Colonic mucosa (tissue), 4 donors: ENCODE data around the gene COL9A3. TPM values are rescaled to one million over a fixed set of nuclear protein-coding genes. Genes with fewer than 3 reads are reported as not detected.

ENCODE experiments used
- DNase-seq: peaks from one replicate; pipeline ENCODE4 v3.0.0-alpha.2; 2020
- H3K27ac ChIP-seq: fragments of 200-600 bp; one replicate; pipeline ENCODE4 v1.8.0; 2021
- H3K27me3 ChIP-seq: fragments of 200-600 bp; one replicate; pipeline ENCODE4 v1.8.0; 2021
- H3K36me3 ChIP-seq: fragments of 200-600 bp; one replicate; pipeline ENCODE4 v1.8.0; 2021
- H3K4me1 ChIP-seq: fragments of 200-600 bp; one replicate; pipeline ENCODE4 v1.8.0; 2021; ENCODE audit warnings: mild to moderate bottlenecking
- H3K4me3 ChIP-seq: fragments of 200-600 bp; one replicate; pipeline ENCODE4 v1.8.0; 2021
- H3K9ac ChIP-seq, 2 donors: one replicate each; pipeline ENCODE4 v1.7.0; 2013; ENCODE audit warnings: control low read depth in 2 of 2, low read depth in 2 of 2, low read length in 2 of 2
- H3K9me3 ChIP-seq: fragments of 200-600 bp; one replicate; pipeline ENCODE4 v1.8.0; 2021
- intact Hi-C: fragments of 100-400 bp; cut with DNase I; formaldehyde crosslinking; loops from one replicate; pipeline ENCODE4 v1.14.1; 2022
- total RNA-seq, 2 donors: library from RNA; stranded (reverse); fragmentation: NEBNext Ultra II Directional in 1 of 2; extraction: Animal tissue kit (Norgen Biotek cat#: 25700) in 1 of 2; gene quantifications; one replicate each; pipeline ENCODE4 v1.2.1, GENCODE V29; 2021
- TF ChIP-seq, protein P1 (sequence below): fragments of 200-600 bp; IDR thresholded peaks from one replicate; pipeline ENCODE4 v1.8.0; 2022; ENCODE audit warnings: antibody characterized with exemption, mild to moderate bottlenecking
- donor health status: healthy.
- donor health status: DM: no; HTN: no; CAD: no.
- donor health status: DM: no; HTN: no; CAD: no.

Gene COL9A3
- total RNA-seq, 2 donors from 2014 or later, result 2.7 to 3.6 TPM

GRCh38 chr20:62876902-62877816 is 60.3 kb downstream of the COL9A3 start:
- no peaks in the 10 kb centered on the region for H3K4me1 ChIP-seq
- H3K9me3 ChIP-seq, result no peaks in the 10 kb centered on the region
- TF ChIP-seq, protein P1, sequence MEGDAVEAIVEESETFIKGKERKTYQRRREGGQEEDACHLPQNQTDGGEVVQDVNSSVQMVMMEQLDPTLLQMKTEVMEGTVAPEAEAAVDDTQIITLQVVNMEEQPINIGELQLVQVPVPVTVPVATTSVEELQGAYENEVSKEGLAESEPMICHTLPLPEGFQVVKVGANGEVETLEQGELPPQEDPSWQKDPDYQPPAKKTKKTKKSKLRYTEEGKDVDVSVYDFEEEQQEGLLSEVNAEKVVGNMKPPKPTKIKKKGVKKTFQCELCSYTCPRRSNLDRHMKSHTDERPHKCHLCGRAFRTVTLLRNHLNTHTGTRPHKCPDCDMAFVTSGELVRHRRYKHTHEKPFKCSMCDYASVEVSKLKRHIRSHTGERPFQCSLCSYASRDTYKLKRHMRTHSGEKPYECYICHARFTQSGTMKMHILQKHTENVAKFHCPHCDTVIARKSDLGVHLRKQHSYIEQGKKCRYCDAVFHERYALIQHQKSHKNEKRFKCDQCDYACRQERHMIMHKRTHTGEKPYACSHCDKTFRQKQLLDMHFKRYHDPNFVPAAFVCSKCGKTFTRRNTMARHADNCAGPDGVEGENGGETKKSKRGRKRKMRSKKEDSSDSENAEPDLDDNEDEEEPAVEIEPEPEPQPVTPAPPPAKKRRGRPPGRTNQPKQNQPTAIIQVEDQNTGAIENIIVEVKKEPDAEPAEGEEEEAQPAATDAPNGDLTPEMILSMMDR, result no peak
- intact Hi-C loops, result no loop called here
- no peak overlapping the region for H3K9ac ChIP-seq
- H3K27ac ChIP-seq, result no peak overlapping the region
- no peaks in the 10 kb centered on the region for H3K27me3 ChIP-seq
- DNase-seq, result no peak
- no peaks in the 10 kb centered on the region for H3K36me3 ChIP-seq
- H3K4me3 ChIP-seq, result no peak overlapping the region

DNA sequence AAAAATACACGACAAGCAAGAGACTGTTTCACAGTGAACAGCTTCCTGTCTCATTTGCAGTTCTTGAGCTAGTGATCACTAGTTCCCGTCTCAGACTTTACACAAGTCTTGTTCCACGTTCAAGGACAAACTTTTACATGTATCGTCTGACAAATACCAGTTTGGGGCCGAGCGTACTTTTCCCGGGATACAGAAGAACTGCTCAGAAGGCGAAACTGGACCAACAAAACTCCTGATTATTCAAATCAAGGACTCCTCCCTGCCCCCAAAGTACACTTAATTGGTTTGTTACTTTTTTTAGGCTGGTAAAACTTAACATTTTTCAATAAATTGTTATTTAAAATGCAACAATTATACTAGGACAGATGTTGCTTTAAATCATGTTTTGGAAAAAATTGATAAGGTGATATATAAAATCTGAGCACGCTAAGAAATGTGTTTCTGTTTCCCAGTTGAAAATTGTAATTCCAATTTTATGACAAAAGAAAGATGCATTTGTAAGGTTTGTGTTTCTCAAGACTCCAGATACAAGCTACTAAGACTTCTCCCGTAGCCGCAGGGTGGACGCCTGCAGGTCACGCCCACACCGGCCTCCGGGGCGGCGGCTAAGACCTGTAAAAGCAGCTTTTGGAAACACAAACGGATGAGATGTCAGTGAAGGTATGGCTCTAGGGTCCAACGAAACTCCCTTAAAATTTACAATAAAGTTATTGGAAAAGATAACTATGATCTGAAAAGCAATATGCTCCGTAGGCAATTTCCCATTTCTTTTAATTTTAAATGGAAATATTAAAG is 61.6 kb downstream of the COL9A3 start:
- Histone ChIP-seq H3K27ac (no peak overlapping the region), H3K4me3 (no peak overlapping the region), H3K27me3 (no peaks in the 10 kb centered on the region), H3K9ac (no peak overlapping the region), H3K4me1 (no peaks in the 10 kb centered on the region), H3K36me3 (no peaks in the 10 kb centered on the region), H3K9me3 (no peaks in the 10 kb centered on the region)
- intact Hi-C loops, result no loop called here
- TF ChIP-seq, protein P1, result no peak
- DNase-seq, result no peak

GRCh38 chr20:62879275-62880146 is 62.7 kb downstream of the COL9A3 start:
- Histone ChIP-seq H3K9me3 (no peaks in the 10 kb centered on the region), H3K36me3 (no peaks in the 10 kb centered on the region), H3K9ac (no peak overlapping the region), H3K27me3 (no peaks in the 10 kb centered on the region), H3K4me3 (no peak overlapping the region), H3K4me1 (no peaks in the 10 kb centered on the region), H3K27ac (no peak overlapping the region)
- TF ChIP-seq, protein P1, result no peak
- intact Hi-C loops, result no loop called here
- DNase-seq, result no peak

DNA sequence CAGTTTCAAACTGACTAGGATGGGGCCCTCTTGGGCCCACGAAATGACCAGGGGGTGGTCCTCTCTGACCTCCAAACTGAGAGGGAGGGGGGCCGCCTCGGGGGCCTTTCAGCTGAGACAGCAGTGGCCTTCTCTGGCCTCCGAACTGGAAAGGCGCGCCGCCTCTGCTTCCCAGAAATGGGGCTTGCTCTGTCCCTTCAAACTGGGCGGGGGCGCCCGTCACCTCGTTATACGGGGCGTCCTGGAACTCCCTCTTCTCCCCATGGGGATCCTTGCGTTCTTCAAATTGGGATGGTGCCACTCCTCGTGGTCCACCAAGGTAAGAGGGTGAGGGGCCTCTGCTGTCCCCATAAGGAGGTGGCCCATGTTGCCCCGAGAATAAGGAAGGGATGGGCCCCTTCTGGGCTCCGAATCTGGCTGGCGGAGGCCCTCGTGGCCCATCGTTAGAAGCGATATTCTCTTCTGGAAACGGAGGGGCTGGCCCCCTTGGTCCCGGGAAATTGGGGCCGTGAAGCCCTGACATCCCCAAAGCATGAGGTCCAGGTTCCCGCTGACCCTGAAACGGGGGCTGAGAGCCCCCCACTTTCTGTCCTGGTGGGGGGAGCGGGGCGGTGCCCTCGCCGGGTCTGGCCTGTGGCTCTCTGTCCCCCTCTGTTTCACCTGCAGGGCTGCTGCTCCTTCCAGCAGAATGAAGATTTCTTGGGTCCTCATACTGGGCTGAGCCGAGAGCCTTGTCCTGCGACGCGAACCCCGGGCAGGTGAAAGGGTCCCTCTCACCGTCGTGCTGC is 63.5 kb downstream of the COL9A3 start:
- no peaks in the 10 kb centered on the region for H3K4me1 ChIP-seq
- H3K4me3 ChIP-seq, result no peak overlapping the region
- no peaks in the 10 kb centered on the region for H3K36me3 ChIP-seq
- TF ChIP-seq, protein P1, result no peak
- no peak for DNase-seq
- no peaks in the 10 kb centered on the region for H3K27me3 ChIP-seq
- intact Hi-C loops, result no loop called here
- no peaks in the 10 kb centered on the region for H3K9me3 ChIP-seq
- no peak overlapping the region for H3K9ac ChIP-seq
- H3K27ac ChIP-seq, result no peak overlapping the region
